MM.1S (cell line): Measurements from ENCODE around the gene LIN9.

ENCODE experiments used
- CTCF ChIP-seq: fragments of 300-600 bp; sonication (generic); IDR thresholded peaks from 2 replicates; pipeline ENCODE4 v1.5.1; 2016; ENCODE audit warnings: antibody characterized with exemption, low read length, mixed read lengths
- EZH2 ChIP-seq: fragments of 300-600 bp; sonication (generic); optimal IDR thresholded peaks from 2 replicates; pipeline ENCODE3; 2017; ENCODE audit warnings: low read depth, mild to moderate bottlenecking, antibody characterized with exemption, low read length, mixed read lengths
- EZH2phosphoT487 ChIP-seq: fragments of 300-600 bp; sonication (generic); IDR thresholded peaks from 2 replicates; pipeline ENCODE4 v1.6.1; 2018; ENCODE audit warnings: antibody characterized with exemption, low read length

- no peak for TF ChIP-seq EZH2
- no peak for TF ChIP-seq CTCF
- TF ChIP-seq EZH2phosphoT487, result no peak
These were observed 44.9 kb upstream of the LIN9 start for GRCh38 chr1:226353698-226354525.
